IgD-negative memory B cell (primary cell): Measurements from ENCODE around the gene CTIF. TPM values are rescaled to one million over a fixed set of nuclear protein-coding genes. Genes with fewer than 3 reads are reported as not detected.

Experiments used
- H3K27ac Mint-ChIP-seq, 3 donors: one replicate each; pipeline ENCODE4 v1.8.0; 2020 to 2022; ENCODE audit warnings: mild to moderate bottlenecking in 3 of 3, mixed read lengths in 3 of 3, moderate library complexity in 1 of 3
- H3K27me3 Mint-ChIP-seq: one replicate; pipeline ENCODE4 v1.8.0; 2021; ENCODE audit warnings: mixed read lengths
- H3K36me3 Mint-ChIP-seq: one replicate; pipeline ENCODE4 v1.8.0; 2020; ENCODE audit warnings: mild to moderate bottlenecking, mixed read lengths
- H3K4me1 Mint-ChIP-seq, 3 donors: one replicate each; pipeline ENCODE4 v1.8.0; 2020 to 2022; ENCODE audit warnings: mixed read lengths in 3 of 3, mild to moderate bottlenecking in 1 of 3
- H3K4me3 Mint-ChIP-seq, 4 donors: one replicate each; pipeline ENCODE4 v1.8.0; 2020 to 2022; ENCODE audit warnings: mild to moderate bottlenecking in 4 of 4, mixed read lengths in 4 of 4, moderate library complexity in 3 of 4
- H3K9me3 Mint-ChIP-seq, 3 donors: one replicate each; pipeline ENCODE4 v1.8.0; 2020 to 2021; ENCODE audit warnings: mixed read lengths in 3 of 3, mild to moderate bottlenecking in 1 of 3
- polyA plus RNA-seq: library from polyadenylated mRNA; unstranded; fragments of 300-500 nt; fragmentation: Illumina TruSeq; gene quantifications from one replicate; pipeline ENCODE4 v1.2.3, GENCODE V29; 2021

The CTIF gene
- polyA plus RNA-seq, 1 donor from 2014 or later = not detected

GRCh38 chr18:48723837-48724236, 185.0 kb downstream of the CTIF start:
- Mint-ChIP-seq H3K4me1 (no peaks in the 10 kb centered on the region), H3K27ac (no peak overlapping the region), H3K4me3 (no peak overlapping the region), H3K27me3 (peaks cover 1% of the 10 kb centered on the region), H3K9me3 (no peaks in the 10 kb centered on the region), H3K36me3 (peaks cover 2% of the 10 kb centered on the region)

- Mint-ChIP-seq H3K36me3 (peaks cover 2% of the 10 kb centered on the region), H3K9me3 (no peaks in the 10 kb centered on the region), H3K4me3 (no peak overlapping the region), H3K4me1 (no peaks in the 10 kb centered on the region), H3K27ac (no peak overlapping the region), H3K27me3 (peaks cover 1% of the 10 kb centered on the region)
Measured at GRCh38 chr18:48724442-48724841, 185.6 kb downstream of the CTIF start.

GRCh38 chr18:48724939-48725338, 186.1 kb downstream of the CTIF start:
- Mint-ChIP-seq H3K4me3 (no peak overlapping the region), H3K27me3 (peaks cover 1% of the 10 kb centered on the region), H3K27ac (no peak overlapping the region), H3K4me1 (no peaks in the 10 kb centered on the region), H3K9me3 (no peaks in the 10 kb centered on the region), H3K36me3 (peaks cover 3% of the 10 kb centered on the region)

GRCh38 chr18:48725562-48725961, 186.7 kb downstream of the CTIF start:
- H3K4me3 Mint-ChIP-seq = no peak overlapping the region
- H3K9me3 Mint-ChIP-seq = no peaks in the 10 kb centered on the region
- no peaks in the 10 kb centered on the region for H3K4me1 Mint-ChIP-seq
- peak overlapping the region in 1 of 3 donors; percentile 83 for H3K27ac Mint-ChIP-seq
- H3K36me3 Mint-ChIP-seq = peaks cover 3% of the 10 kb centered on the region
- H3K27me3 Mint-ChIP-seq = peaks cover 1% of the 10 kb centered on the region

GRCh38 chr18:48727681-48728080, 188.8 kb downstream of the CTIF start:
- Mint-ChIP-seq H3K4me1 (peaks cover 0 to under 1% (median 0%) of the 10 kb centered on the region in 3 donors), H3K9me3 (no peaks in the 10 kb centered on the region), H3K4me3 (no peak overlapping the region), H3K36me3 (peaks cover 3% of the 10 kb centered on the region), H3K27ac (peak overlapping the region in 1 of 3 donors; percentile 8), H3K27me3 (peaks cover 2% of the 10 kb centered on the region)

- no peak overlapping the region for H3K4me3 Mint-ChIP-seq
- H3K27ac Mint-ChIP-seq = peak overlapping the region in 1 of 3 donors; percentile 8
Measured at GRCh38 chr18:48728204-48728833, 189.5 kb downstream of the CTIF start.

GRCh38 chr18:48729404-48729803, 190.6 kb downstream of the CTIF start:
- H3K27ac Mint-ChIP-seq = no peak overlapping the region
- H3K4me1 Mint-ChIP-seq = peaks cover 0 to 2% (median 0%) of the 10 kb centered on the region in 3 donors
- no peak overlapping the region for H3K4me3 Mint-ChIP-seq
- peaks cover 3% of the 10 kb centered on the region for H3K36me3 Mint-ChIP-seq
- H3K27me3 Mint-ChIP-seq = peaks cover 1% of the 10 kb centered on the region
- no peaks in the 10 kb centered on the region for H3K9me3 Mint-ChIP-seq

More at GRCh38 chr18:48728204-48728833, 189.5 kb downstream of the CTIF start:
- peaks cover 3% of the 10 kb centered on the region for H3K36me3 Mint-ChIP-seq
- H3K4me1 Mint-ChIP-seq = peaks cover 0 to 2% (median 0%) of the 10 kb centered on the region in 3 donors
- H3K9me3 Mint-ChIP-seq = no peaks in the 10 kb centered on the region
- peaks cover 1% of the 10 kb centered on the region for H3K27me3 Mint-ChIP-seq

GRCh38 chr18:48730010-48730409, 191.2 kb downstream of the CTIF start:
- Mint-ChIP-seq H3K36me3 (peaks cover 3% of the 10 kb centered on the region), H3K4me1 (peaks cover 0 to 2% (median under 1%) of the 10 kb centered on the region in 3 donors), H3K27me3 (peaks cover 1% of the 10 kb centered on the region), H3K9me3 (no peaks in the 10 kb centered on the region), H3K27ac (no peak overlapping the region), H3K4me3 (no peak overlapping the region)

GRCh38 chr18:48732767-48733424, 194.1 kb downstream of the CTIF start:
- H3K27me3 Mint-ChIP-seq = peaks cover 1% of the 10 kb centered on the region
- H3K4me1 Mint-ChIP-seq = peaks cover 0 to 5% (median 4%) of the 10 kb centered on the region in 3 donors
- peaks cover 3% of the 10 kb centered on the region for H3K36me3 Mint-ChIP-seq
- no peaks in the 10 kb centered on the region for H3K9me3 Mint-ChIP-seq
- no peak overlapping the region for H3K4me3 Mint-ChIP-seq
- H3K27ac Mint-ChIP-seq = no peak overlapping the region

- H3K36me3 Mint-ChIP-seq = peaks cover 1% of the 10 kb centered on the region
- no peak overlapping the region for H3K27ac Mint-ChIP-seq
Measured at GRCh38 chr18:48733643-48734253, 194.9 kb downstream of the CTIF start.

GRCh38 chr18:48734460-48734859, 195.6 kb downstream of the CTIF start:
- Mint-ChIP-seq H3K27me3 (peaks cover 1% of the 10 kb centered on the region), H3K27ac (no peak overlapping the region), H3K4me1 (peaks cover 0 to 5% (median 4%) of the 10 kb centered on the region in 3 donors), H3K4me3 (no peak overlapping the region), H3K36me3 (peaks cover 1% of the 10 kb centered on the region), H3K9me3 (no peaks in the 10 kb centered on the region)

More at GRCh38 chr18:48733643-48734253, 194.9 kb downstream of the CTIF start:
- Mint-ChIP-seq H3K9me3 (no peaks in the 10 kb centered on the region), H3K27me3 (peaks cover 1% of the 10 kb centered on the region), H3K4me1 (peaks cover 0 to 5% (median 4%) of the 10 kb centered on the region in 3 donors), H3K4me3 (no peak overlapping the region)

GRCh38 chr18:48735080-48735676, 196.3 kb downstream of the CTIF start:
- H3K27ac Mint-ChIP-seq = no peak overlapping the region
- H3K4me3 Mint-ChIP-seq = no peak overlapping the region
- no peaks in the 10 kb centered on the region for H3K9me3 Mint-ChIP-seq
- peaks cover 1% of the 10 kb centered on the region for H3K27me3 Mint-ChIP-seq
- no peaks in the 10 kb centered on the region for H3K36me3 Mint-ChIP-seq
- peaks cover 0 to 5% (median 4%) of the 10 kb centered on the region in 3 donors for H3K4me1 Mint-ChIP-seq

GRCh38 chr18:48735681-48736255, 196.9 kb downstream of the CTIF start:
- H3K27me3 Mint-ChIP-seq = peaks cover under 1% of the 10 kb centered on the region
- H3K27ac Mint-ChIP-seq = no peak overlapping the region
- H3K4me3 Mint-ChIP-seq = no peak overlapping the region
- no peaks in the 10 kb centered on the region for H3K9me3 Mint-ChIP-seq
- H3K4me1 Mint-ChIP-seq = peaks cover 0 to 5% (median 4%) of the 10 kb centered on the region in 3 donors
- no peaks in the 10 kb centered on the region for H3K36me3 Mint-ChIP-seq

GRCh38 chr18:48736321-48737260, 197.8 kb downstream of the CTIF start:
- H3K36me3 Mint-ChIP-seq = no peaks in the 10 kb centered on the region
- no peaks in the 10 kb centered on the region for H3K9me3 Mint-ChIP-seq
- H3K4me1 Mint-ChIP-seq = peaks cover 0 to 5% (median 4%) of the 10 kb centered on the region in 3 donors
- H3K4me3 Mint-ChIP-seq = no peak overlapping the region
- no peaks in the 10 kb centered on the region for H3K27me3 Mint-ChIP-seq
- no peak overlapping the region for H3K27ac Mint-ChIP-seq
